GM18526 (cell line): ENCODE data around the gene LPP.

Source experiments
- POLR2A ChIP-seq: IDR thresholded peaks from 3 replicates; pipeline ENCODE4 v1.6.1; 2011; ENCODE audit not compliant: insufficient read length; ENCODE audit errors: extremely low read depth

Gene LPP

DNA sequence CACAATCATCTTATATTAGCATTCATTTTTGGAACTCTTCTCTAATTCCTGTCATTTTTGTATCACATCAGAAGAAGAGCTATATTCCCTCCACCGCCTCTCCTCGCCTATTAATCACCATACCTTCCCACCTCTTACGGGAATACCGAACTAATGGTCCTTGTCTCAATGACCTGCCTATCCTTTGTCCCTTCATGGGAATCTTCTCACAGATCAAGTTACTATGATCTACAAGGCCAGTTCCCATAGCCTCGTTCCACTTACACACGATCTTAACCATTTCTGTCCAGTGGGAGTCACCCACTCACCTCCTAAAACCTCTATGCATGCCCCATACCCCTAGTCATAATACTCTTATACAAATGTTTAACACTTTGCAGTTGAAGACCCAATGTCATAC, 675.2 kb downstream of the LPP start:
- no peak for TF ChIP-seq POLR2A

DNA sequence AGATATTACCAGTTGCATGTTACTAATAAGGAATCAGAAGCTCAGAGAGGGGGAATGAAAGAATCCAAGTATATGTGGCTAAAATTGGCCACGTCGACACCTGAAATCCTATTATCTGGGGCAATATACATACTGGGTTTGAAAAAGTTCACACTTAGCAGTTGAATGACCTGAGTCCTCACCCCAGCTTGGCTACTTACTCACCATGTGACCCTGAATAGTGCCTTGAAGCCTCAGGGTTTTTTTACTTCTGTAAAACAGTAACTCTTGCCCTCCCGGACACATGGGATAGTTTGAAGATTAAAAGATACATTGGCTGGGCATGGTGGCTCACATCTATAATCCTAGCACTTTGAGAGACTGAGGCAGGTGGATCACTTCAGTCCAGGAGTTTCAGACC, 675.6 kb downstream of the LPP start:
- no peak for TF ChIP-seq POLR2A

GRCh38 chr3:188830893-188831292, 676.9 kb downstream of the LPP start:
- TF ChIP-seq POLR2A: no peak

GRCh38 chr3:188832146-188832545, 678.2 kb downstream of the LPP start:
- no peak for TF ChIP-seq POLR2A

- TF ChIP-seq POLR2A: no peak
These were observed 679.2 kb downstream of the LPP start for GRCh38 chr3:188832961-188833721.

- TF ChIP-seq POLR2A: no peak
These were observed 680.4 kb downstream of the LPP start for GRCh38 chr3:188834349-188834748.

- TF ChIP-seq POLR2A: no peak
These were observed 685.3 kb downstream of the LPP start for GRCh38 chr3:188839187-188839695.

DNA sequence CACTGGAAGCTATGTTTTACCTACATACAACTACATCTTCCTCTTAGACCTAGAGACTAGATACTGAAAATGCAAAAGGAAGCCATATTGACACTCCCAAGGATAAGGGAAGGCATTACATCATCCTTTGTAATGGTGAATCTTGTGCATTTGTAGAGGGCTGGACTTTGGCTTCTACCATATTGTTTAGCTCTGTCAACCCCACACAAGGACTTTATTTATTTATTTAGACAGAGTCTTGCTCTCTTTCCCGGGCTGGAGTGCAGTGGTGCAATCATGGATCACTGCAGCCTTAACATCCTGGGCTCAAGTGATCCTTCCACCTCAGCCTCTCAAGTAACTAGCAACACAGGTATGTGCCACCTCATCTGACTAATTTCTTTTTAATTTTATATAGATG, 686.3 kb downstream of the LPP start:
- TF ChIP-seq POLR2A: no peak

DNA sequence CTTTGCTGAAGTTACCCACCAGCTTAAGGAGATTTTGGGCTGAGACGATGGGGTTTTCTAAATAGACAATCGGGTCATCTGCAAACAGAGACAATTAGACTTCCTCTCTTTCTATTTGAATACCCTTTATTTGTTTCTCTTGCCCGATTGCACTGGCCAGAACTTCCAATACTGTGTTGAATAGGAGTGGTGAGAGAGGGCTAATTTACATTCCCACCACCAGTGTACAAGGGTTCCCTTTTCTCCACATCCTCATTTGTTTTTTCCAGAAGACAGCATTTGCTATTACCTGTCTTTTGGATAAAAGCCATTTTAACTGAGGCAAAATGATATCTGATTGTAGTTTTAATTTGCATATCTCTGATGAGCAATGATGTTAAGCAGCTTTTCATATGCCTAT, 687.9 kb downstream of the LPP start:
- no peak for TF ChIP-seq POLR2A

GRCh38 chr3:188842639-188843038, 688.7 kb downstream of the LPP start:
- TF ChIP-seq POLR2A: no peak

DNA sequence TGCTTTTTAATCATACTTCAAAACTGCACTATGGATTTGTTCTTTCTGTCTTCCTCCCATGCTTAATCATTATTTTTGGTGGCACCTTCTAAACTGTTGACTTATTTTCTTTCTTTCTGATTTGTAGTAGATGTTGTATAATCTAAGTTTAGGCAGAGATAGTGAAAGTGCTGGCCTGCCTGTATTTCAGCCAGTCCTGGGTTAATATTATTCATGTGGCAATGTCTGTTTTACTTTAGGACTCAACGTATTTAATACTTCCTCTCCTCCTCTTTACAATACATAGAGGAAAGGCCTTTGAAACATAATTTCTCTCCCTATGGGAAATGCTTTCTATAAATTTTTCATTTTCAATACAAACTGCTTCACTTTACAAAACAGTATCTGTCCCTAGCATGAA, 690.1 kb downstream of the LPP start:
- TF ChIP-seq POLR2A: no peak

DNA sequence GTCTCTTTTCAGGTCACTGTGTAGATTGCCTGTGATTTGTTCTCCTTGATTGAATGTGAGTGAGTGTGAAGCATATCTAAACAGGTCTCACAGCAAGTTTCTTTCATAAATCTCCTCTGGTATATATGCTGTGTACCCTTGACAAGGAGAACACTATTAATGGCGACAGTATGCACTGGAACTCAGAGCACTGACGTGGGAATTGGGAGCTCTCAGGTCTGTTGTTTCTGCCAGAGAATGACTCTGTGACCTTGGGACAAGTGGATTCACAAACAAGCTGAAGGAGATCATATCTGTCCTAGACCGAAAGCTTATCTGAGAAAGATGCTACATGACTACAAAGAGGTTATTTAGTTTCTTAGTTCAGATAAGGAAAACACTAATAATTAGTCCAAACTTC, 691.6 kb downstream of the LPP start:
- no peak for TF ChIP-seq POLR2A

GRCh38 chr3:188848947-188849346, 695.0 kb downstream of the LPP start:
- TF ChIP-seq POLR2A: no peak

DNA sequence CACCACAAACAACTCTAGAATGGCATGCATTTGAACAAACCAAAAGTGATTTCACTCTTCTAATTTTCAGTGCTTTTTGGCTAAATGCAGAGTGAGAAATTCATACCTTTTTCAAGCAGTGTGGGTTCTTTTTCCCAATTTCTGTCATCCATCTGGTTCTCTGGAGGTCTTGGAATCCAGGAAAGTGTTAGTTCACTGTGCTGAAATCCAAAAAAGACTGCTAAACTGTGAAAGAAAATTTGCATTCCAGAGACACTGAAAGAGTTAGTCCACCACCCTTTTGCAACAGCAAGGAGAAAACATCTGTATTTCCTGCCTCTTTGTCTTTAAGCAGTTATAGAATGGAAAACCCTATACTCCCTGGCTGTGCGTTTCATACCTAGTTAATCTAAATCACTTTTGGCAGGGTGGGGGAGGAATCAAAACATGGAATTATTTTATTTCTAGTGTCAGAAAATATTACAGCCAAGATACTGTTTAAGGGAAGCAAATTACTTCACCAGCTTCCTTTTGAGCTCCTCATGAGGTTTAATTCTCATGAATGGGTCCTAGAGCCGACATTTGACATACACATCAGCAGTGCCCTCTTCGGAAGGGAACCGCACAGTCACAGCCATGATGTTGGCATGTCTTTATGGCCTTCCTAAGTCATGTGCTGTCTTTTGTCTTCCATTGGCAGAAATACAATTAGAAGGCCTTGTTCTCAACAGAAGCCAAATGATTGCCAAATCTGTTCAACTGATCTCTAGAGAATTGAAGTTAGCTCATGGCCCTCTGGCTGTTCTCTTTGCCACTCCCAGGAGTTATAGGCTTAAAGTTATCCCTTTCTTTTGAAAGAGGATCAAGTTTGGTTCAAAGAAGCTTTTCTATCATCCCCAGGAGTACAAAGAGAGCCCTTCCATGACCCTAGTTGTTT, 700.2 kb downstream of the LPP start:
- TF ChIP-seq POLR2A: no peak

DNA sequence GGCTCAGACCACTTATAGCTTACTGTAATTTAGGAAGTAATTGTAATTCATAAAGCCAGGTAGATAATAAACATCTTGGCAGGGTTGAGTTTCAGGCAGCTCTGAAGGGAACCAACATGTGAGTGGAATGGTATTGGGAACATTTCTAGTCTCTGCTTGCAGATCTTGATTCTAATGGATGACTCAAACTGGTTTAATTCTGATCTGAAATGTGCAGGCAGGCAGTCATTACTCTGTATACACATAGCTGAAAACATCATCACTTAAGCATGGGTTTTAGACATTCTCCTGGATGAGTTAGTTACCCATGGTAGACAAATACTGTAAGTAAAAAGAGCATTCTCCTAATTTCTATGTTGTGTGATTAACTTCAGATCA, 700.8 kb downstream of the LPP start:
- TF ChIP-seq POLR2A: no peak

GRCh38 chr3:188855675-188856074, 701.7 kb downstream of the LPP start:
- TF ChIP-seq POLR2A: no peak
